WERI-Rb-1 (cell line): ENCODE data around the gene IL15.
A peak's percentile ranks its signal among the peaks of the same experiment; 100 is the strongest.

Experiments
- DNase-seq: peaks from one replicate; pipeline ENCODE4 v3.0.0-alpha.2; 2020
- H3K27ac ChIP-seq: fragments of 250-450 bp; sonication (Bioruptor Pico); 2 replicates; pipeline ENCODE4 v1.5.1; 2020; ENCODE audit warnings: mild to moderate bottlenecking, moderate library complexity
- H3K27me3 ChIP-seq: fragments of 250-450 bp; sonication (Bioruptor Pico); 2 replicates; pipeline ENCODE4 v1.5.1; 2021; ENCODE audit warnings: mild to moderate bottlenecking, low read depth, moderate library complexity; ENCODE audit not compliant: insufficient read depth, severe bottlenecking
- H3K36me3 ChIP-seq: fragments of 250-450 bp; sonication (Bioruptor Pico); 2 replicates; pipeline ENCODE4 v1.5.1; 2020; ENCODE audit warnings: mild to moderate bottlenecking, moderate library complexity
- H3K4me3 ChIP-seq: 2 replicates; pipeline ENCODE4 v1.5.1; 2011; ENCODE audit warnings: low read depth, mild to moderate bottlenecking, control low read depth, low read length
- H3K9me3 ChIP-seq: fragments of 250-450 bp; sonication (Bioruptor Pico); 2 replicates; pipeline ENCODE4 v1.5.1; 2021; ENCODE audit warnings: mild to moderate bottlenecking, moderate library complexity; ENCODE audit not compliant: severe bottlenecking
- TF ChIP-seq, protein P1 (sequence below): IDR thresholded peaks from 2 replicates; pipeline ENCODE4 v1.5.1; 2011; ENCODE audit warnings: low read depth, mild to moderate bottlenecking, control low read depth, inconsistent platforms, low read length

The IL15 gene

DNA sequence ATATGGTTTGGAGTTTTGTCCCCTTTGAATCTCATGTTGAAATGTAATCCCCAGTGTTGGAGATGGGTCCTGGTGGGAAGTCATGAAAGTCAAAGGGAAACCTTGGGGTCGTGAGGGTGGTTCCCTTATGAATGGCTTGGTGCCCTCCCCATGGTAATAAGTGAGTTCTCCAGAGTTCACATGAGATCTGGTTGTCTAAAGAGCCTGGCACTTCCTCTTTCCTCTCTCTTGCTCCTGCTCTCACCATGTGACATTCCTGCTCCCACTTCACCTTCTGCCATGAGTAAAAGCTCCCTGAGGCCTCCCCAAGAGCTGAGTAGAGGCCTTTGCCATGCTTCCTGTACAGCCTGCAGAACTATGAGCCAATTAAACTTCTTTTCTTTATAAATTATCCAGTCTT lies 5.5 kb upstream of the IL15 start:
- DNase-seq: no peak
- TF ChIP-seq, protein P1, sequence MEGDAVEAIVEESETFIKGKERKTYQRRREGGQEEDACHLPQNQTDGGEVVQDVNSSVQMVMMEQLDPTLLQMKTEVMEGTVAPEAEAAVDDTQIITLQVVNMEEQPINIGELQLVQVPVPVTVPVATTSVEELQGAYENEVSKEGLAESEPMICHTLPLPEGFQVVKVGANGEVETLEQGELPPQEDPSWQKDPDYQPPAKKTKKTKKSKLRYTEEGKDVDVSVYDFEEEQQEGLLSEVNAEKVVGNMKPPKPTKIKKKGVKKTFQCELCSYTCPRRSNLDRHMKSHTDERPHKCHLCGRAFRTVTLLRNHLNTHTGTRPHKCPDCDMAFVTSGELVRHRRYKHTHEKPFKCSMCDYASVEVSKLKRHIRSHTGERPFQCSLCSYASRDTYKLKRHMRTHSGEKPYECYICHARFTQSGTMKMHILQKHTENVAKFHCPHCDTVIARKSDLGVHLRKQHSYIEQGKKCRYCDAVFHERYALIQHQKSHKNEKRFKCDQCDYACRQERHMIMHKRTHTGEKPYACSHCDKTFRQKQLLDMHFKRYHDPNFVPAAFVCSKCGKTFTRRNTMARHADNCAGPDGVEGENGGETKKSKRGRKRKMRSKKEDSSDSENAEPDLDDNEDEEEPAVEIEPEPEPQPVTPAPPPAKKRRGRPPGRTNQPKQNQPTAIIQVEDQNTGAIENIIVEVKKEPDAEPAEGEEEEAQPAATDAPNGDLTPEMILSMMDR: no peak
- no peaks in the 10 kb centered on the region for H3K9me3 ChIP-seq
- H3K36me3 ChIP-seq: no peaks in the 10 kb centered on the region
- no peaks in the 10 kb centered on the region for H3K27me3 ChIP-seq
- no peak overlapping the region for H3K27ac ChIP-seq
- no peak overlapping the region for H3K4me3 ChIP-seq

DNA sequence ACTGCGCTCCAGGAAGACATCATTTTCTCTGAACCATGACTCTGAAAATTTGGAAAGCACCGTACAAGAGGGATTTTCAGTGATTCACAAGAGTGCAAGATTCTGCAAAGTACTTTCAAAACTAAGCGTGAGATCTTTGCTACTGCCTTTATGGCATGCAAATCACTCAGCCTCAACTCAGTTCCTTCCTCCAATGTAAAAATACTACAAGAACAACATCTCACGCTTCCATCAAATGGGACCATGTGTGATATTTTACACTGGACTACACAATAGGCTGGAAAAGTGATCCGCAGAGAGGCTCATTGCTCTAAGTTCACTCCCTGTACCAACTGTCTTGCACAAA lies 674 bp upstream of the IL15 start:
- Histone ChIP-seq H3K4me3 (no peak overlapping the region), H3K9me3 (no peaks in the 10 kb centered on the region), H3K27ac (no peak overlapping the region), H3K36me3 (no peaks in the 10 kb centered on the region), H3K27me3 (peaks cover 5% of the 10 kb centered on the region)
- TF ChIP-seq, protein P1: no peak
- DNase-seq: no peak

DNA sequence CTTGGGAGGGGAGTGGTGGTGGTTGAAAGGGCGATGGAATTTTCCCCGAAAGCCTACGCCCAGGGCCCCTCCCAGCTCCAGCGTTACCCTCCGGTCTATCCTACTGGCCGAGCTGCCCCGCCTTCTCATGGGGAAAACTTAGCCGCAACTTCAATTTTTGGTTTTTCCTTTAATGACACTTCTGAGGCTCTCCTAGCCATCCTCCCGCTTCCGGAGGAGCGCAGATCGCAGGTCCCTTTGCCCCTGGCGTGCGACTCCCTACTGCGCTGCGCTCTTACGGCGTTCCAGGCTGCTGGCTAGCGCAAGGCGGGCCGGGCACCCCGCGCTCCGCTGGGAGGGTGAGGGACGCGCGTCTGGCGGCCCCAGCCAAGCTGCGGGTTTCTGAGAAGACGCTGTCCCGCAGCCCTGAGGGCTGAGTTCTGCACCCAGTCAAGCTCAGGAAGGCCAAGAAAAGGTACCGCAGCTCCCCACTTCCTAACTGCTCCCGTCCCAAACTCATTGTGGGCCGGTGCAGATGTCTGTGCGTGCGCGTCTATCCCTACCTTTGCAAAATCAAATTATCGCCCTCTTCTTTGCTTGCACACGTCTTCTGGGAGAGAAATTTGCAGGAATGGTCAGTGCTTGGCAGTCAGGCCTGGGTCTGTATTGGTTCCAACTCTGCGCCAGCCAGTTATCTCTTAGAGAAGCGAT lies 533 bp downstream of the IL15 start:
- no peak overlapping the region for H3K27ac ChIP-seq
- peaks cover 5% of the 10 kb centered on the region for H3K27me3 ChIP-seq
- no peaks in the 10 kb centered on the region for H3K36me3 ChIP-seq
- peak; percentile 57 for DNase-seq
- no peaks in the 10 kb centered on the region for H3K9me3 ChIP-seq
- peak overlapping the region; percentile 73 for H3K4me3 ChIP-seq
- TF ChIP-seq, protein P1: no peak

DNA sequence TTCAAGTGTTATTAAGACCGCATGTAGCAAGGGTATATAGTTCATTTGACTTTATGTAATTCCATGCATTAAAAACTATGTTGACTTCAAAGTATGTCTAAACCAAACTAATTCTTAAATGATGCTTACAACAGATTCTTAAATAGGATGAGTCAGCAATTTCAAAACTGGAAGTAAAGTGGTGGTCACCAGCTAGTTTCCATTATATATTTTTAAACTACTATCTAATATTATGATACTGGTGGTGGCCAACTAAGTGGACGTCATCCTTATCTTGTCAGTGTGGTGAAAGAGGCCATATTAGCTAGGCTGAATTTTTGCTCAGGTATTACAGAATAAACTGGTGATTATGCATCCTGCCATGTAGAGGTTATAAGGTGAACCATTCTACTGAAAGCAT lies 1.2 kb downstream of the IL15 start:
- DNase-seq: no peak
- Histone ChIP-seq H3K9me3 (no peaks in the 10 kb centered on the region), H3K27ac (no peak overlapping the region), H3K27me3 (peaks cover 5% of the 10 kb centered on the region), H3K4me3 (no peak overlapping the region), H3K36me3 (no peaks in the 10 kb centered on the region)
- TF ChIP-seq, protein P1: no peak

DNA sequence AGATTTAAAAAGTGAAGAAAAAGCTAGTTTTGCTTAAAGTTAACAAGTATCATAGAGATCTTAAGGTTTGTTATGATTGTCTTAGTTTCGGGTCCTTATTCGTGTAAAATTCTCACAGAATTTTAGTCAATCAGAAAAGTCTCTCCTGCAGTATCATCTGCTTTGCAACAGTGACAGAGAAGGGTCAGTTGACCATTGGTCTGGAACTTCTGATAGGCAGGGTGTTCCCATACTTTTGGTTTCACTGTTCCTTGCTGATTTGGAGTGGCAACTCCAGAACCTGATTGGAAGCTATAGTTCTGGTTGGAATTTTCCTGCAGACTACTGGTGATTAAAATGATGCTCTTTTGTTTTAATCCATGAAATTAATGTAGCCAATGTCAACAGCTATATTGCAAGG lies 1.8 kb downstream of the IL15 start:
- DNase-seq: no peak
- Histone ChIP-seq H3K4me3 (no peak overlapping the region), H3K27me3 (peaks cover 5% of the 10 kb centered on the region), H3K36me3 (no peaks in the 10 kb centered on the region), H3K27ac (no peak overlapping the region), H3K9me3 (no peaks in the 10 kb centered on the region)
- TF ChIP-seq, protein P1: no peak

DNA sequence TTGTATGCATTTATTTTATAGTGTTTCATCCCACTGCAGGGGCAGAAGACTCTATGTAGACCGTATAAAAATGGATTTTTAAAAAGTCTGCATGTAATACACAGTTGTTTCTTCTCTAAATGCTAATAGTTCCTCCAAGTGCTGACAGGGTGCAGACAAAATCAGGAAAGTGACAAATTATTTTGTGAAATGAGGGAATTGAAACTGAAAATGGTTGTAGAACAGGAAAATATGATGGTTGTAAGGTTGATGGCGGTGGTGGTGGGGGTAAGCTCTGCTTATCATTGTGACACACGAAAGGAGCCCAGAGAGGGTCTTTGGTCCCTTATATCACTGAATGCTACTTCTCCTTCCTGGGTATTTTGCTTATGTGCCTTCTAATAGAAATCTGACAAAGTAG lies 4.3 kb downstream of the IL15 start:
- no peak for DNase-seq
- Histone ChIP-seq H3K9me3 (no peaks in the 10 kb centered on the region), H3K27me3 (peaks cover 5% of the 10 kb centered on the region), H3K4me3 (no peak overlapping the region), H3K36me3 (no peaks in the 10 kb centered on the region), H3K27ac (no peak overlapping the region)
- TF ChIP-seq, protein P1: no peak
